Measurements from ENCODE around the gene DSCAM. TPM values are rescaled to one million over a fixed set of nuclear protein-coding genes. Genes with fewer than 3 reads are reported as not detected.

Gene DSCAM
- total and polyA plus RNA-seq, 10 of the 15 experiments (the other 5 are each of a cell fraction or from before 2014, with no cell fraction given): not detected

DNA sequence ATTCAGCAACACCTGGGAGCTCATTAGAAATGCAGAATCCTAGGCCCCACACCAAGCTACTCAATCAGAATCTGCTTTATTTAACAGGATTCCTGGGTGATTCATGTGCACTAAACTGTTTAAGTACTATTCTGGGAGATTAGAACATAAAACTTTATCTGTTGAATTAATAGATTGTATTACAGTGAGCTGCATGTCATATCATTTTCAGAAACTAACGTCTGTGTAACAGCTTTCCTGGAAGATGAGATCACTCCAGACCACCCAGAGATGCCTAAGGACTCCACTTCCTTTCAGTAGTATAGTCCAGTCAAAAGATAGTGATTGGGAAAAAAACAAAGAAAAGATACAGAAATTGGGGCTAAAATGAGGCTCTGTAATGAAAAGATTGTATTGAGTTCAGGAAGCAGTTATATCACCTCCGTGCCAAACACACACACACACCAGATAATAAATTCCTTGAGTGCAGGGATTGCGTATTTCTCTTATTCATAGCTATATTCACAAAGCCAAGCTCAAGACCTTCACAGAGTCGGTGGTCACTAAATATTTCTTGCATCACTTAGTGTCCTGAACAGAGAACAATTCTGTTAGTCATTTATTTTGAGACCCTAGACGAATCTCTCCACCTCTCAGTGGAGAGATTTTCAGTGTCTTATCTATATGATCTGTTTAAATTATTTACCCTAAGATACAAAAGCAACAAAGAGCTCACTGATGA is 178.2 kb downstream of the DSCAM start (continued):
- TF ChIP-seq, protein P1, sequence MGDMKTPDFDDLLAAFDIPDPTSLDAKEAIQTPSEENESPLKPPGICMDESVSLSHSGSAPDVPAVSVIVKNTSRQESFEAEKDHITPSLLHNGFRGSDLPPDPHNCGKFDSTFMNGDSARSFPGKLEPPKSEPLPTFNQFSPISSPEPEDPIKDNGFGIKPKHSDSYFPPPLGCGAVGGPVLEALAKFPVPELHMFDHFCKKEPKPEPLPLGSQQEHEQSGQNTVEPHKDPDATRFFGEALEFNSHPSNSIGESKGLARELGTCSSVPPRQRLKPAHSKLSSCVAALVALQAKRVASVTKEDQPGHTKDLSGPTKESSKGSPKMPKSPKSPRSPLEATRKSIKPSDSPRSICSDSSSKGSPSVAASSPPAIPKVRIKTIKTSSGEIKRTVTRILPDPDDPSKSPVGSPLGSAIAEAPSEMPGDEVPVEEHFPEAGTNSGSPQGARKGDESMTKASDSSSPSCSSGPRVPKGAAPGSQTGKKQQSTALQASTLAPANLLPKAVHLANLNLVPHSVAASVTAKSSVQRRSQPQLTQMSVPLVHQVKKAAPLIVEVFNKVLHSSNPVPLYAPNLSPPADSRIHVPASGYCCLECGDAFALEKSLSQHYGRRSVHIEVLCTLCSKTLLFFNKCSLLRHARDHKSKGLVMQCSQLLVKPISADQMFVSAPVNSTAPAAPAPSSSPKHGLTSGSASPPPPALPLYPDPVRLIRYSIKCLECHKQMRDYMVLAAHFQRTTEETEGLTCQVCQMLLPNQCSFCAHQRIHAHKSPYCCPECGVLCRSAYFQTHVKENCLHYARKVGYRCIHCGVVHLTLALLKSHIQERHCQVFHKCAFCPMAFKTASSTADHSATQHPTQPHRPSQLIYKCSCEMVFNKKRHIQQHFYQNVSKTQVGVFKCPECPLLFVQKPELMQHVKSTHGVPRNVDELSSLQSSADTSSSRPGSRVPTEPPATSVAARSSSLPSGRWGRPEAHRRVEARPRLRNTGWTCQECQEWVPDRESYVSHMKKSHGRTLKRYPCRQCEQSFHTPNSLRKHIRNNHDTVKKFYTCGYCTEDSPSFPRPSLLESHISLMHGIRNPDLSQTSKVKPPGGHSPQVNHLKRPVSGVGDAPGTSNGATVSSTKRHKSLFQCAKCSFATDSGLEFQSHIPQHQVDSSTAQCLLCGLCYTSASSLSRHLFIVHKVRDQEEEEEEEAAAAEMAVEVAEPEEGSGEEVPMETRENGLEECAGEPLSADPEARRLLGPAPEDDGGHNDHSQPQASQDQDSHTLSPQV (IDR thresholded peaks at IDR 0.05): no peak
- TF ChIP-seq POLR2AphosphoS5 (IDR thresholded peaks at IDR 0.05; ENCODE audit: low read length) (no peak), HDAC2 (IDR thresholded peaks at IDR 0.05) (no peak), BACH1 (IDR thresholded peaks at IDR 0.05; ENCODE audit: borderline replicate concordance) (no peak), JUND (IDR thresholded peaks at IDR 0.05; ENCODE audit: low read depth, low read length) (no peak), STAT1 (conservative IDR thresholded peaks at IDR 0.05) (no peak), SUPT20H (IDR thresholded peaks at IDR 0.05; ENCODE audit: borderline replicate concordance, control insufficient read depth, low read depth, low read length) (no peak), CHD2 (IDR thresholded peaks at IDR 0.05; ENCODE audit: borderline replicate concordance, low read depth, low read length) (no peak), NFYA (IDR thresholded peaks at IDR 0.05; ENCODE audit: borderline replicate concordance, low read depth, low read length) (no peak), ESRRA (IDR thresholded peaks at IDR 0.05; ENCODE audit: low read length) (no peak), KDM1A (IDR thresholded peaks at IDR 0.05; ENCODE audit: borderline replicate concordance) (no peak), TCF7 (IDR thresholded peaks at IDR 0.05; ENCODE audit: borderline replicate concordance) (no peak)
- TF ChIP-seq, protein P2, sequence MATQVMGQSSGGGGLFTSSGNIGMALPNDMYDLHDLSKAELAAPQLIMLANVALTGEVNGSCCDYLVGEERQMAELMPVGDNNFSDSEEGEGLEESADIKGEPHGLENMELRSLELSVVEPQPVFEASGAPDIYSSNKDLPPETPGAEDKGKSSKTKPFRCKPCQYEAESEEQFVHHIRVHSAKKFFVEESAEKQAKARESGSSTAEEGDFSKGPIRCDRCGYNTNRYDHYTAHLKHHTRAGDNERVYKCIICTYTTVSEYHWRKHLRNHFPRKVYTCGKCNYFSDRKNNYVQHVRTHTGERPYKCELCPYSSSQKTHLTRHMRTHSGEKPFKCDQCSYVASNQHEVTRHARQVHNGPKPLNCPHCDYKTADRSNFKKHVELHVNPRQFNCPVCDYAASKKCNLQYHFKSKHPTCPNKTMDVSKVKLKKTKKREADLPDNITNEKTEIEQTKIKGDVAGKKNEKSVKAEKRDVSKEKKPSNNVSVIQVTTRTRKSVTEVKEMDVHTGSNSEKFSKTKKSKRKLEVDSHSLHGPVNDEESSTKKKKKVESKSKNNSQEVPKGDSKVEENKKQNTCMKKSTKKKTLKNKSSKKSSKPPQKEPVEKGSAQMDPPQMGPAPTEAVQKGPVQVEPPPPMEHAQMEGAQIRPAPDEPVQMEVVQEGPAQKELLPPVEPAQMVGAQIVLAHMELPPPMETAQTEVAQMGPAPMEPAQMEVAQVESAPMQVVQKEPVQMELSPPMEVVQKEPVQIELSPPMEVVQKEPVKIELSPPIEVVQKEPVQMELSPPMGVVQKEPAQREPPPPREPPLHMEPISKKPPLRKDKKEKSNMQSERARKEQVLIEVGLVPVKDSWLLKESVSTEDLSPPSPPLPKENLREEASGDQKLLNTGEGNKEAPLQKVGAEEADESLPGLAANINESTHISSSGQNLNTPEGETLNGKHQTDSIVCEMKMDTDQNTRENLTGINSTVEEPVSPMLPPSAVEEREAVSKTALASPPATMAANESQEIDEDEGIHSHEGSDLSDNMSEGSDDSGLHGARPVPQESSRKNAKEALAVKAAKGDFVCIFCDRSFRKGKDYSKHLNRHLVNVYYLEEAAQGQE (IDR thresholded peaks at IDR 0.05; ENCODE audit: low read depth, low read length): no peak
- TF ChIP-seq, protein P3, sequence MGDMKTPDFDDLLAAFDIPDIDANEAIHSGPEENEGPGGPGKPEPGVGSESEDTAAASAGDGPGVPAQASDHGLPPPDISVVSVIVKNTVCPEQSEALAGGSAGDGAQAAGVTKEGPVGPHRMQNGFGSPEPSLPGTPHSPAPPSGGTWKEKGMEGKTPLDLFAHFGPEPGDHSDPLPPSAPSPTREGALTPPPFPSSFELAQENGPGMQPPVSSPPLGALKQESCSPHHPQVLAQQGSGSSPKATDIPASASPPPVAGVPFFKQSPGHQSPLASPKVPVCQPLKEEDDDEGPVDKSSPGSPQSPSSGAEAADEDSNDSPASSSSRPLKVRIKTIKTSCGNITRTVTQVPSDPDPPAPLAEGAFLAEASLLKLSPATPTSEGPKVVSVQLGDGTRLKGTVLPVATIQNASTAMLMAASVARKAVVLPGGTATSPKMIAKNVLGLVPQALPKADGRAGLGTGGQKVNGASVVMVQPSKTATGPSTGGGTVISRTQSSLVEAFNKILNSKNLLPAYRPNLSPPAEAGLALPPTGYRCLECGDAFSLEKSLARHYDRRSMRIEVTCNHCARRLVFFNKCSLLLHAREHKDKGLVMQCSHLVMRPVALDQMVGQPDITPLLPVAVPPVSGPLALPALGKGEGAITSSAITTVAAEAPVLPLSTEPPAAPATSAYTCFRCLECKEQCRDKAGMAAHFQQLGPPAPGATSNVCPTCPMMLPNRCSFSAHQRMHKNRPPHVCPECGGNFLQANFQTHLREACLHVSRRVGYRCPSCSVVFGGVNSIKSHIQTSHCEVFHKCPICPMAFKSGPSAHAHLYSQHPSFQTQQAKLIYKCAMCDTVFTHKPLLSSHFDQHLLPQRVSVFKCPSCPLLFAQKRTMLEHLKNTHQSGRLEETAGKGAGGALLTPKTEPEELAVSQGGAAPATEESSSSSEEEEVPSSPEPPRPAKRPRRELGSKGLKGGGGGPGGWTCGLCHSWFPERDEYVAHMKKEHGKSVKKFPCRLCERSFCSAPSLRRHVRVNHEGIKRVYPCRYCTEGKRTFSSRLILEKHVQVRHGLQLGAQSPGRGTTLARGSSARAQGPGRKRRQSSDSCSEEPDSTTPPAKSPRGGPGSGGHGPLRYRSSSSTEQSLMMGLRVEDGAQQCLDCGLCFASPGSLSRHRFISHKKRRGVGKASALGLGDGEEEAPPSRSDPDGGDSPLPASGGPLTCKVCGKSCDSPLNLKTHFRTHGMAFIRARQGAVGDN (IDR thresholded peaks at IDR 0.05): no peak

Measured in GM12878 (cell line).